Breast epithelium (tissue), 4 donors: ENCODE measurements around the gene CYB561. TPM values are rescaled to one million over a fixed set of nuclear protein-coding genes. Genes with fewer than 3 reads are reported as not detected.
"Not testable (repeated sequence)": the region's sequence is repeated elsewhere in the genome, so short reads cannot be mapped to it uniquely, and the experiment has no call there.

Experiments used
- DNase-seq, 2 donors: peaks; one replicate each; pipeline ENCODE4 v3.0.0-alpha.2; 2019; ENCODE audit warnings: low spot score in 2 of 2
- H3K27ac ChIP-seq, 2 donors: fragments of 200-600 bp; sonication (generic) in 1 of 2; one replicate each; pipeline ENCODE4 v1.5.1; 2016 to 2019; ENCODE audit warnings: mild to moderate bottlenecking in 1 of 2
- H3K27me3 ChIP-seq, 2 donors: fragments of 200-600 bp; sonication (generic) in 1 of 2; one replicate each; pipeline versions ENCODE4 v1.5.1 to v1.6.0; 2017 to 2019; ENCODE audit warnings: control low read depth in 1 of 2, mild to moderate bottlenecking in 1 of 2
- H3K36me3 ChIP-seq: fragments of 200-600 bp; one replicate; pipeline ENCODE4 v1.5.1; 2019
- H3K4me1 ChIP-seq, 2 donors: fragments of 200-600 bp; sonication (generic); one replicate each; pipeline ENCODE4 v1.5.1; 2016 to 2019; ENCODE audit warnings: control low read depth in 1 of 2
- H3K4me3 ChIP-seq, 3 donors: fragments of 200-600 bp; sonication (generic); 1 replicate in 2 of 3; 2 replicates in 1 of 3; pipeline ENCODE4 v1.5.1; 2016 to 2019; ENCODE audit warnings: mild to moderate bottlenecking in 3 of 3, moderate library complexity in 2 of 3
- H3K9me3 ChIP-seq, 2 donors: fragments of 200-600 bp; sonication (generic) in 1 of 2; one replicate each; pipeline ENCODE4 v1.5.1; 2016 to 2019; ENCODE audit warnings: control low read depth in 1 of 2
- POLR2A ChIP-seq: fragments of 450-650 bp; IDR thresholded peaks from one replicate; pipeline ENCODE4 v1.6.1; 2016; ENCODE audit warnings: antibody characterized with exemption, mild to moderate bottlenecking, moderate library complexity
- POLR2AphosphoS5 ChIP-seq, 3 donors: sonication (generic); formaldehyde crosslinking; IDR thresholded peaks; one replicate each; pipeline ENCODE4 v1.6.1; 2017; ENCODE audit warnings: antibody characterized with exemption in 3 of 3
- intact Hi-C: fragments of 100-400 bp; cut with DNase I; formaldehyde crosslinking; loops from one replicate; pipeline ENCODE4 v1.15.1; 2023; ENCODE audit warnings: low total_unique reads
- total RNA-seq, 3 donors: library from RNA; depleted of rRNA; stranded (reverse); fragments of >200 nt; gene quantifications; one replicate each; pipeline ENCODE4 v1.1.0, GENCODE V29; 2016
- TF ChIP-seq, protein P1 (sequence below), 3 donors: fragments of 450-650 bp; IDR thresholded peaks; one replicate each; pipeline ENCODE4 v1.5.1; 2016 to 2017; ENCODE audit warnings: antibody characterized with exemption in 3 of 3, mild to moderate bottlenecking in 3 of 3, moderate library complexity in 3 of 3

CYB561 gene
- total RNA-seq, 3 donors from 2014 or later: 14.6 to 52.4 (median 43.3) TPM

GRCh38 chr17:63460018-63460417 is 13.9 kb upstream of the CYB561 start:
- Histone ChIP-seq H3K27me3 (no peaks in the 10 kb centered on the region), H3K4me1 (no peaks in the 10 kb centered on the region), H3K36me3 (no peaks in the 10 kb centered on the region), H3K9me3 (no peaks in the 10 kb centered on the region), H3K4me3 (no peak overlapping the region), H3K27ac (peak overlapping the region in 1 of 2 donors; percentile 82)
- intact Hi-C loops: no loop called here
- TF ChIP-seq, protein P1, sequence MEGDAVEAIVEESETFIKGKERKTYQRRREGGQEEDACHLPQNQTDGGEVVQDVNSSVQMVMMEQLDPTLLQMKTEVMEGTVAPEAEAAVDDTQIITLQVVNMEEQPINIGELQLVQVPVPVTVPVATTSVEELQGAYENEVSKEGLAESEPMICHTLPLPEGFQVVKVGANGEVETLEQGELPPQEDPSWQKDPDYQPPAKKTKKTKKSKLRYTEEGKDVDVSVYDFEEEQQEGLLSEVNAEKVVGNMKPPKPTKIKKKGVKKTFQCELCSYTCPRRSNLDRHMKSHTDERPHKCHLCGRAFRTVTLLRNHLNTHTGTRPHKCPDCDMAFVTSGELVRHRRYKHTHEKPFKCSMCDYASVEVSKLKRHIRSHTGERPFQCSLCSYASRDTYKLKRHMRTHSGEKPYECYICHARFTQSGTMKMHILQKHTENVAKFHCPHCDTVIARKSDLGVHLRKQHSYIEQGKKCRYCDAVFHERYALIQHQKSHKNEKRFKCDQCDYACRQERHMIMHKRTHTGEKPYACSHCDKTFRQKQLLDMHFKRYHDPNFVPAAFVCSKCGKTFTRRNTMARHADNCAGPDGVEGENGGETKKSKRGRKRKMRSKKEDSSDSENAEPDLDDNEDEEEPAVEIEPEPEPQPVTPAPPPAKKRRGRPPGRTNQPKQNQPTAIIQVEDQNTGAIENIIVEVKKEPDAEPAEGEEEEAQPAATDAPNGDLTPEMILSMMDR (IDR thresholded peaks at IDR 0.05): no peak
- no peak for TF ChIP-seq POLR2AphosphoS5 (IDR thresholded peaks at IDR 0.05)
- TF ChIP-seq POLR2A: no peak
- DNase-seq: no peak

DNA sequence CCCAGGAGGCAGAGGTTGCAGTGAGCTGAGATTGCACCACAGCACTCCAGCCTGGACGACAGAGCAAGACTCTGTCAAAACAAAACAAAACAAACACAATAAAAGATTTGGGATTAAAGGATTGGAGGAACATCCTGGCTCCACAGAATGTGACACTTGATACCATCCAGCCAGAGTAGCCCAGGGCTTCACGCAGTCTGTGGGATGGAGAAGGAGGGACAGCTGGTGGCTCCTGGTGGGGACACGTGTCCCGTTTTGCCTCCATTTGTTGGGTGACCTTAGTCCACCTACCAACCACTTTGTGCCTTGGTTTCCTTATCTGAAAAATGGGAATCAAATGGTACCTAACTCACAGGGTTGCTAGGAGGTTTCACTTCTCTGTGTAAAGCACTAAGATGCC is 12.4 kb upstream of the CYB561 start:
- no peak for TF ChIP-seq POLR2A
- TF ChIP-seq, protein P1 (IDR thresholded peaks at IDR 0.05): no peak
- TF ChIP-seq POLR2AphosphoS5 (IDR thresholded peaks at IDR 0.05): no peak
- no peaks in the 10 kb centered on the region for H3K9me3 ChIP-seq
- H3K4me3 ChIP-seq: no peak overlapping the region
- no peaks in the 10 kb centered on the region for H3K36me3 ChIP-seq
- intact Hi-C loops: no loop called here
- no peak overlapping the region for H3K27ac ChIP-seq
- no peaks in the 10 kb centered on the region for H3K4me1 ChIP-seq
- DNase-seq: no peak
- H3K27me3 ChIP-seq: no peaks in the 10 kb centered on the region

- Histone ChIP-seq H3K36me3 (no peaks in the 10 kb centered on the region), H3K4me3 (no peak overlapping the region), H3K4me1 (no peaks in the 10 kb centered on the region), H3K27me3 (no peaks in the 10 kb centered on the region), H3K27ac (peak overlapping the region in 1 of 2 donors; percentile 55), H3K9me3 (no peaks in the 10 kb centered on the region)
- intact Hi-C loops: no loop called here
- no peak for DNase-seq
- TF ChIP-seq POLR2A (no peak), POLR2AphosphoS5 (IDR thresholded peaks at IDR 0.05) (no peak)
- TF ChIP-seq, protein P1 (IDR thresholded peaks at IDR 0.05): no peak
Observed at GRCh38 chr17:63455417-63455816, 9.3 kb upstream of the CYB561 start.

- H3K9me3 ChIP-seq: no peaks in the 10 kb centered on the region
- TF ChIP-seq POLR2A (no peak), POLR2AphosphoS5 (IDR thresholded peaks at IDR 0.05) (no peak)
- TF ChIP-seq, protein P1 (IDR thresholded peaks at IDR 0.05): no peak
- intact Hi-C loops: no loop called here
- peak overlapping the region; percentile 33 to 41 for H3K27ac ChIP-seq
- no peak overlapping the region for H3K4me3 ChIP-seq
- no peaks in the 10 kb centered on the region for H3K27me3 ChIP-seq
- no peaks in the 10 kb centered on the region for H3K36me3 ChIP-seq
- DNase-seq: no peak
- H3K4me1 ChIP-seq: no peaks in the 10 kb centered on the region
Observed at GRCh38 chr17:63454915-63455314, 8.8 kb upstream of the CYB561 start.

DNA sequence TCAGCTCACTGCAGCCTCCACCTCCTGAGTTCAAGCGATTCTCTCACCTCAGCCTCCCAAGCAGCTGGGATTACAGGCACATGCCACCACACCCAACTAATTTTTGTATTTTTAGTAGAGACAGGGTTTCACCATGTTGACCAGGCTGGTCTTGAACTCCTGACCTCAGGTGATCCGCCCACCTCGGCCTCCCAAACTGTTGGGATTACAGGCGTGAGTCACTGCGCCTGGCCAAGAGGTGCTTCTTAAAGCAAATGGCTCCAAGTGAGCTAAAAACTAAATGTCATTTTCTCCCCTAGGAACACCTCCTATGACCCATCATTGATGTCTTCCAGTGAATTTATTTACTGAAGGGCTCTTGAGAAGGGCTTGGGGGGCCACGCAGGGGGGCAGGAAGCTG is 8.3 kb upstream of the CYB561 start:
- DNase-seq, H3K27me3 ChIP-seq, H3K4me1 ChIP-seq, H3K36me3 ChIP-seq, H3K9me3 ChIP-seq, intact Hi-C loops, H3K4me3 ChIP-seq: not testable (repeated sequence)
- peak overlapping the region; percentile 33 to 41 for H3K27ac ChIP-seq

DNA sequence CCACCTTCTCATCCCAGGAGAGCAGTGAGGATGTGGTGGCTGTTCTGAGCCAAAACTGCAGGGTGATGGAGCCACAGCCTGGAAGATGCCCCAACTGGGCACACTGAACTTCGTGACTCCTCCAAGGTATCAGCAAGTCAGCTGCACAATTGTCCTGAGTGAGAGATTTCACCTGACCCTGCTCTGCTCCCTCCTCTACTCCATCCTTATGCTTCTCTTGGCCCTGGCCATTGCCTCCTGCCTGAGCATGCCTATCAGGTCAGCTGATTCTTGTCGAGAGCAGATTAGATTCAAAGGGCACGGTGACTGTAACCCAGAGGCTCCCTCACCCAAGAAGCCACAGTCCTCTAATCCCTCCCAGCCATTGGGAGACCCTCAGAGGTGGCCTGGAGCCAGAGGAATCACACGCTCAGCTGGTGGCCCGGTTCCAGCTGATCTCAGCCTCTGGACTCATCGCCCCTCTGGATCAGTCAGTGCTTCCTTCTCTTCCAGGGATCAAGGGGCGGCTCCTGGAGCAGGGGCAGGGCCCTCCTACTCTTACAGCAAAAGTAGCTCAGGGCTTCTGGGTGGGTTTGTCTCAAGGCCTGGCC is 7.0 kb upstream of the CYB561 start:
- H3K4me3 ChIP-seq: no peak overlapping the region
- intact Hi-C loops: no loop called here
- no peak for TF ChIP-seq POLR2A
- TF ChIP-seq POLR2AphosphoS5 (IDR thresholded peaks at IDR 0.05): no peak
- TF ChIP-seq, protein P1 (IDR thresholded peaks at IDR 0.05): no peak
- no peak for DNase-seq
- peaks cover 0 to under 1% of the 10 kb centered on the region in 2 donors for H3K4me1 ChIP-seq
- H3K27me3 ChIP-seq: no peaks in the 10 kb centered on the region
- no peaks in the 10 kb centered on the region for H3K9me3 ChIP-seq
- H3K36me3 ChIP-seq: no peaks in the 10 kb centered on the region
- H3K27ac ChIP-seq: peak overlapping the region in 1 of 2 donors; percentile 66
